UCSD-AML1 (cell line): Measurements from ENCODE around the gene BMPR1B.

Experiments
- DNase-seq: peaks from one replicate; lab custom pipeline; 2025; ENCODE audit not compliant: unreplicated experiment; lab: John Stamatoyannopoulos, UW

Gene BMPR1B

DNA sequence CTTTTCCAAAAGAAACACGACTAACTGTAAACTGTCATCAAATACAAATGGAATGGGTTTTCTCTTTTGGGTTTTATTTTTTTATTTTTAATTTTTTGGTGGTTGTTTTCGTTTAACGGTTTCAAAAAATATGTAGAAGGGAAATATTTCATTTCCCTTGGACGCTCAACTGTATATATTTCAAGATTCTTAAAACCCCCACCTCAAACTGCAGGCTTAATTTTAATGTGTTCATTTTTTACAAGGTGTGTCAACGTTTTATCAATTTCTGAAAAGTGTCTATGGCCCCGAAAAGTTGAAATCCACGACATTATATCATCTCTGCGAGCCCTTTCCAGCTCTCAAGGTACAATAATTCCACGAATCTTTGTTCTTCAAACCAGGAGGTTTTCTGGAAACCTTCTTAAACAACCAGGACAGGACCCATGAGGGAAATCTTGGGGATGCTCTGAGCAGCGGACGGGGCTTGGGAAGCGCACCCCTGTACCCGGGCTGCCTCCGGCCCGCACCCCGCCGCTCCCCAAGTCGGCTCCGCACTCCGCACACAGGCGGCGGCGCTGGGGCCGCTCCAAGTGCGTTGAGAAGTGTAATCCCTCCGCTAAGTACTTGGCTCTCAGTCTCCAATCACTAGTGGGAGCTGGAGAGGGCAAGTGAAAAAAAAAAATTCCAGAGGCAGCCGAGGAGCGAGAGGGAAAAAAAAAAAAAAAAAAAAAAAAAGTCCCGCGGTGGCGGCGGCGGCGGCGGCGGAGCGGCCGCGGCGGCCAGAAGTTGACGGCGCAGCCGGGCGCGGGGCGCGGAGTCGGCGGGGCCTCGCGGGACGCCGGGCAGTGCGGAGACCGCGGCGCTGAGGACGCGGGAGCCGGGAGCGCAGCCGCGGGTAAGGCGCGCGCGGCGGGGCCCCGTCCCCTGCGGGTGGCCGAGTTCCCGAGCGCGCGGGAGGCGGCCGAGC, at the start of gene BMPR1B:
Gene BMPR1B (plus strand): TSS at position 764 of the 949 bp plus-strand sequence. CDS start 346,470 bp downstream, outside the sequence.
- DNase-seq: no peak

DNA sequence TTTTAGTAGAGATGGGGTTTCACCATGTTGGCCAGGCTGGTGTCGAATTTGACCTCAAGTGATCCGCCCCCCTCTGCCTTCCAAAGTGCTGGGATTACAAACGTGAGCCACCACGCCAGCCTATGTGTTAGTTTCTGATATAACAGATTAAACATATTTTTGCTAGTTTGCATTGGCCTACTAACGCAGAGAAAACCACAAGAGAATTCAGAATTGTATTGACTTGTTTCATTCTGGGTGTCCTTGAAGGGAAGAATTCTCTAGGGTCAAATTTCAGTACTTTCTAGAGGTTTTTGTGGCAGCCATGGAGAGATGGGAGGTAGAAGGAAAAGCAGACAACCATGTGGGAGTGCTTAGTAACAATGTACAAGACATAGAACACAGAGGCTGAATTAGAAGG, 46.1 kb upstream of the BMPR1B start:
- DNase-seq: no peak

DNA sequence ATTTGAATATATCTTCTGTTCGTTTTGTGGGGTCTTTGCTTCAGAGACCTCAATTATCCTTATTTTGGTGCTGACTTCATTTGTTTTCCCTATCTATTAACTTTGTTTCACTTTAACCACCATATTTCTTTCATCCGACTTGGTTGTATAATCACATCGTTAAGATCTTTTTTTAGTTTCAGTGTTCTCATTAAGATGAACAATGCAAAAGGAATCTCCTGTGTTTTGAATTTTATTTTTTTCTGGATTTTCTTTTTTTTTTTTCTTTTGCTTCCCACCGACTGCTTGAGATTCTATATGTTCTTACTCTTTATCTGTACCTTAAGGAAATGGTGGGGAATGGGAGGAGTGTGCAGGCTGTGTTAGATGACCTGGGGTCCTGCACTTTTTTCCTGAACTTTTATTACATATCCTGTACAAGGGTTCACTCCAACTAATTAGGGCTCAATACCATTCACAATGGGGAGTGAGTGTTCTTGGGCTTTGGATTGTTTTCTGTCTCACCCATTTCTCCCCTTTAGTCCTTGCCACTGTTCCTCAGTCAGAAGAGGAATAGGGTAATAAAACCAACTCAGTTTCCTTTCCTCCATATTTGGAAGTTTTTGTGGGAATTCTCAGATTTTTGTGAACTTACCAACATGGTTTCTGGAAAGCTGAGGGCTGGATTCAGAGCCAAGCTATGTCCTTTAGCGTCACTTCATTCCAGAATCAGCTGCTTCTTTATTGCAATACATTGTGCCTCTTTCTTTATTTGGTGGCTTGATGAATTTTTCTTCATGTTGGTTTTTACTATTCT, 43.2 kb upstream of the BMPR1B start:
- no peak for DNase-seq

DNA sequence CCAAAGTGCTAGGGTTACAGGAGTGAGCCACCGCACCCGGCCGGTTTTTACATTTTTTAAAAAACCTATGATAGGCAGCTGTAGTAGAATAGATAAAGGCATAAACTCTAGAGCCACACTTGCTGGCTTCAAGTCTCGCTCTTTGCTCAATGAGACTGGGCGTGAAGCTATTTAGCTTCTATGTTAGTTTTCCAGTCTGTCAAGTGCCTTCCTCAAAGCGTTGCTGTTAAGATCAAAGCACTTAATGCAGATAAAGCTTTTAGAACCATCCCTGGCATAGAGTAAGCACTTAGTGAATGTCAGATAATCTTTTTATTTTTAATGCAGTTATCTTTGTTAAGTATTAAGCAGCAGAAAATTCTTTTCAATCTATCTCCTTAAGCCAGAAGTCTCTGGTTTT, 42.0 kb upstream of the BMPR1B start:
- no peak for DNase-seq

DNA sequence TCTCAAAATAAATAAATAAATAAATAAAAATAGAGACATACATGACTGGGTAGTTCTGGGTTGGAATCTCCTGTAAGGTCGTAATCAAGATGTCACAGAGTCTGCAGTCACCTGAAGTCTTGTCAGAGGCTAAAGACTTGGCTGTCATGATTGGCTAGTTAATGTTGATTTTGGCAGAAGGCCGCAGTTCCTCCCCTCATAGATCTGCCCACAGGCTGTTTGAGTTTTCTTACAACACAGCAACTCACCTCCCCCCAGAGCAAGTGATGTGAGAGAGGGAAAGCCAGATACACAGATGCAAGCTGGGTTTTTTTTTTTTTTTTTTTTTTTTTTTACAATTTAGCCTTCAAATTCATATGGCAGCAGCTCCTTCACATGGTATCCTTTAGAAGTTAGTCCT, 36.4 kb upstream of the BMPR1B start:
- no peak for DNase-seq

DNA sequence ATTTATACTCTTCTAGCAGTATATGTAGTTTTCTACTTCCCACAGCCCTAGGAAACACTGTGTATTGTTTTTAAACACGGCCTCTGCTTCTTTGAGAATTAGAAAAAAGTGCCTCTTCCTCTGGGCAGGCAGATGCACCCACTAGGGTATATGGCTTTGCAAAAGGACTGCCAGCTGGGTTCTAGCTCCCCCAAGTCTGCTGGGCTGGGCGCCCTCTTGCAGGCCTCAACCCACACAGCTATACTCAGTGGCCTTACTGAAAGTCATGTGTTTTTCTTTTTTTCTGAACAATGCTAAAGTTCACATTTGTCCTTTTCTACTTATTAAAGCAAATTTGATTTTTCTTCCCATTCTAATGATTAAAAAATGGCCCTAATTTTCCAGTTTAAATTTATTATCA, 35.5 kb upstream of the BMPR1B start:
- no peak for DNase-seq

DNA sequence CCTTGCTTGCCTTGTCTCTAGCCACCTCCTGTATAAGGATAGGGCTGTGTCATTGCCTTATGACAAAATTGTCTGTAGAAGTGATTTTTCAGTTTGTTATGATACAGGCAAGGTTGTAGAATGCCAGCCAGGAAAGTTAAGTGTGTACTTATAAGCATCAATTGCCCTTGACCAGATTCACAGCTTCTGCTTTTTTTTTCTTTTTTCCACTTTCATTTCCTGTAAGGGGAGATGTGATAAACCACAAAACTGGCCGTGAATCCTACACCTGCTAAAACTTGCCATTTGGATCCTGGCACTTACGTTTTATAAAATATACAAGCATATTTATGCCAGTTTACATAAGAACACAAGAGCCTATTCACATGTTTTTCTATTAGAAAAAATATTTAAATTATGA, 35.0 kb upstream of the BMPR1B start:
- no peak for DNase-seq

DNA sequence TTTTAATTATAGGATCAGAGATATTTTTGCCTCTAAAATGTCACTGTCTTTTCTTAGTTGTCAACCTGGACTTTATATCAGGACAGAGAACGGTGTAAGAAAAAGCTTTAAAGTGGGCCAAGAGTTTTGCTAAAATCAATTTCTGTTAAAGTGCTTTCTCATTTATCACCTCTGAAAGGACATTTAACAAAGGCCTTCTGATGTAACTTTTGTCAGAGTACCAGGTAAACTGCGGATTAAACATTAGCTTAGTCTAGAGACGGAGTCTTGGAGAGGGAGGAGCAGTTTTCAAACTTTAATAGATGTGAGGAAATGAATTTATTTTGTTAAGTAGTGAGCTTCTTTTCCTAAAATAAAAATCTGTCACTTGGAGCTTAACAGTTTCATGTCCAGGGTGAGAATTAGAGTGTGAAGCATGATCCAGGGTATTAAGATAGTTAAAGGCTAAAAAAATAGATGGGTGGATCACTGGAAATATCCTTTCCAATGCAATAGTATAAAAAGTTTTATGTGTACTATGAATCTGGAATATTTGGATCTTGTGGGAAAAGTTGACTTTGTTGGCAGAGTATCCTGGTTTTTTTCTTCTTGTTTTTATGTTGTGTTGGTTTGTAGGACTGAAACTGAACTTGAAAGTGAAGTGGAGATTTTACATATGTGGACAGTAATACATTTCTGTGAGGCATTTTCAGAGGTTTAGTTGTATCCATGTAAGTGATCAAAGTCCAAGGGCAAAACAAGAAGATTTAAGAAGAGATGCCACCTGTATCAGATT, 33.6 kb upstream of the BMPR1B start:
- DNase-seq: no peak

DNA sequence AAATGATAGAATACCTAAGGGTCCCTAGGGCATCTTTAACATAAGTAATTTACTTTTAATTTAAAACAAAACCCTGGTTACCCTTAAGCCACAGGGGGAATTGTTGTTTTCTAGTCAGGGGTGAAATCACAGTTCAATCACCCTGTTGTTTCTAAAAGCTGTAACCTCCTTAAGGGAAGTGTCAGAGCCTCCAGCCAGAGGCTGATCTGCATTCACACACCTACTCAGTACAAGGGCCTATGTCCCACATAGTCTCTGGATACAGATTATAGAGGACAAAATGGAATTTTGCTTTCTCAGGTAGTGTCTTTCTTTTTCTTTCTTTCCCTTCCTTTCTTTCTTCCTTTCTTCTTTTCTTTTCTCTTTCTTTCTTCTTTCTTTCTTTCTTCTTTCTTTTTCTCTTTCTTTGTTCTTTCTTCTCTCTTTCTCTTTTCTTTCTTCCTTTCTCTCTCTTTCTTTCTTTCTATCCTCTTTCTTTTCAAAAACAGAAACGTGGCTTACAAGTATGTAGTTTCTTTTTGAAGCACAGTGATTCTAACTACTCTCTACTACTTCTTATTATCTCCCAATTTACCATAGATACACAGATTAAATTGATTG, 31.1 kb upstream of the BMPR1B start:
- DNase-seq: no peak

DNA sequence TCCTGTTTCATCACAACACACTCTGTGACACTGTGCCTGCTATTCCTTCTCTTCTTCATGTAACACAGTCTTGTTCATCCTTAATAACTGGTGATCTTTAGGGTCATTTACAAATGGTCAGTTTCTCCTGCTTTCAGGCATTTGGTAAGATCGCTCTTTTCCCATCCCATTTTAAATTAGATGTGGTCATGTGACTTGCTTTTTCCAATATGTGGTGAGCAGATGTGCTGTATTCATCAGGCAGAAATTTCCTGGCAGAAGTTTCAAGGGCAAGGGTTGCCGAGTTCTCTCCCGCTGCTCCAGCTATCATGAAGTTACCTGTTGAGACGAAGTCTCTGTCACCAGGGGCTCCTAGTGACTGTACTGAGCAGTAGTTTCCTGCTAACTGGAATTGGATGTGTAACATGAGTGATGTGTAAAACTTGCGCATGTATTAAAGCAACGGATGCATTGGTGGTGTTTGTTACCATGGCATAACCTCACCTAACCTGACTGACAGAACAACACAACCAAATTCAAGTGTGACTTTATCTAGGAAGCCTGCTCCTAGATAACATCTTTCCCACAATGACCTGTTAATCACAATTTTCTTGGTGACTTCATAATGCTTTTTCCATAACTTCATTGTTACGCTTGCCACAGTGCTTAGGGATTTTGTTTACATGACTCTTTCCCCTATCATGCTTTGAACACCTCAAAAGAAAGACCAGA, 29.5 kb upstream of the BMPR1B start:
- no peak for DNase-seq

DNA sequence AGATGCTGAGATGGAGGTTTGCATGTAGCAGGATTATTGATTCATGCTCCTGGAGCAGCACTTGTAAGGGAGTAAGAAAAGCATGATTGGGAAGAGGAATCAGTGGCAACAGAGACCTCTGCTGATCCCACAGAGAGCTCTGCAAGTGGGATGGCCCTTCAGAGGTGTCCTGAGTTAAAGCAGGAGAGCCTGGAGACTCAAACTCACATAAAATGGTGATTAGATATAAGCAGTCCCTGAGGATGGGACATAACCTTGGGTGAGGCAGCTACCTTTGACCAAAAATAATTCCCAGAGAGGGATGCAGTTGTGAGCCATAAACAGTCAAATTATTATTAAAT, 25.4 kb upstream of the BMPR1B start:
- DNase-seq: no peak

DNA sequence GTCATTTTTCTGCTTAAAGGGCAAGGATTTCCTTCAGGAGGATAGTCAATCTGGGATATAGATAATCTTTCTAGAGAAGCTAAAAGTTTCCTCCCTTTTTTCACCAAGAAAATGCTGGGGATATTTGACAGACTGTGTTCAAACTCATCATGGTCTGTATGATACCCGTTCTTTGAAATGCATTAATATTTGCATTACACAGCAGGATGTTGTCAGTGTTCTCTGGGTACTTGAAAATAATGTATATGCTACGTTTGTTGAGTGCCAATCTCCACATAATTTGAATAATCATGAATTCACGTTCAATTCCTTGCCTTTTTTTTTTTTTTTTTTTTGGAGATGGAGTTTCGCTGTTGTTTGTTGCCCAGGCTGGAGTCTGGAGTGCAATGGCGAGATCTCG, 18.0 kb upstream of the BMPR1B start:
- no peak for DNase-seq

DNA sequence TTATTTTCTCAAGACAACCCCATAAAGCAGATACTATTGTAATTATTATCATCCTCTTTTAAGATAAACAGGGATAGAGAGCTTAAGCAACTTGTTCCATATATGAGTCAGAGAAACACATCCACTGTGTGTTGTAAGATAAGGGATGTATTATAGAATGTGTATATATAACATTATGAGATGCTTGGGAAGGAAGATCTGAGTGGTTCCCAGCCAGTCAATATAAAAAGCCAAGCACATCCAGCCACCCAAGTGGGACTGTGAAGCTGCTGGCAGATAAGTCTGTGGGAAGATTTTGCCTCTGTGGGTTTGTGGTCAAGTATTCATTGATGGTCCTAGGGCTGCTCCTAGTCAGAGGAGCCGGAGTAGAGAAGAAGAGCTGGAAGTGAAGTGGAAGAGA, 16.5 kb upstream of the BMPR1B start:
- no peak for DNase-seq

DNA sequence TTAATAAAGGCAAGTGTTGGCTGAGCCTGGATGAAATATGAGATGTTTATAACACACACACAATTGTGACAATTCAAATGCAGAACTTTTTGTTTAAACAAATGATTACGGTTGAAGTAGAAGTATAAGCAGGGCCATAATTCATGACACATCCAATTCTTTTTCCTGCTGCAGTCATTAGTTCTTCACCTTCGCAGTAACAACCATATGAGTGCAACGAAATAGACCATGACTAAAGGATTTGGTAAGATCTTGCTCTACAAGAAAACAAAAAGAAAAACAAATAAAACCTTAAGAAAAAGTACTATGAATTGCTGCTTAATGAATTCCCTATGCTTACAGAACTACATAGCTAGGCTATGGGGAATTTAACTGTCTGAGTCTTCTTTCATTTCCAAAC, 13.9 kb upstream of the BMPR1B start:
- no peak for DNase-seq

DNA sequence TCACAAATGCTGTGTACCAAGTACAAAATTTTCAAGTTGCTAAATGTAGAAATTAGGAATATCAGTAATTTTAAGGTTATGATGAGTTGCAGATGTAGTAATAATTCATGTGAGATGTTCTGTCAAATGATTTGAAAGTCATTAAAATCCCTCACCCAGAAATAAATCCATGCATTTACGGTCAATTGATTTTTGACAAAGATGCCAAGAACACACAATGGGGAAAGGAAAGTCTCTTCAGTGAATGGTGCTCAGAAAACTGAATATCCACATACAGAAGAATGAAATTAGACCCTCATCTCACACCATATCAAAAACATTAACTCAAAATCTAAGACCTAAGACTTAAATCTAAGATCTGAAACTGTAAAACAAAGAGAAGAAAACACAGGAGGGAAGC, 12.9 kb upstream of the BMPR1B start:
- DNase-seq: no peak

DNA sequence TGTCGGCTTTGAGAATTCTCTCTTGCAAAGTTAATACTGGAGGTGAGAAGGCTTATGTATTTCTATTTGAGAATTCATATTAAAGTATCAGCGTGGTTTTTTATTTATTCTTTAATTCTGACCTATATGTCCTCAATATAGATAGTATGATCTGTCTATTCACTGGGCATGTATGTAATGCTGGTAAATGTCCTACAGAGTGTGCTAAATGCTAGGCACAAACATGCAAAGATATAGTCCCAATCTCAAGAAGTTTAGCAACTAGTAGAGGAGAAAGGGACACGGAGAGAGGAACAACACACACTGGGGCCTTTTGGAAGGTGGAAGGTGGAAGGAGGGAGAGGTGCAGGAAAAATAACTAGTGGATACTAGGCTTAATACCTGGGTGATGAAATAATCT, 11.0 kb upstream of the BMPR1B start:
- DNase-seq: no peak

DNA sequence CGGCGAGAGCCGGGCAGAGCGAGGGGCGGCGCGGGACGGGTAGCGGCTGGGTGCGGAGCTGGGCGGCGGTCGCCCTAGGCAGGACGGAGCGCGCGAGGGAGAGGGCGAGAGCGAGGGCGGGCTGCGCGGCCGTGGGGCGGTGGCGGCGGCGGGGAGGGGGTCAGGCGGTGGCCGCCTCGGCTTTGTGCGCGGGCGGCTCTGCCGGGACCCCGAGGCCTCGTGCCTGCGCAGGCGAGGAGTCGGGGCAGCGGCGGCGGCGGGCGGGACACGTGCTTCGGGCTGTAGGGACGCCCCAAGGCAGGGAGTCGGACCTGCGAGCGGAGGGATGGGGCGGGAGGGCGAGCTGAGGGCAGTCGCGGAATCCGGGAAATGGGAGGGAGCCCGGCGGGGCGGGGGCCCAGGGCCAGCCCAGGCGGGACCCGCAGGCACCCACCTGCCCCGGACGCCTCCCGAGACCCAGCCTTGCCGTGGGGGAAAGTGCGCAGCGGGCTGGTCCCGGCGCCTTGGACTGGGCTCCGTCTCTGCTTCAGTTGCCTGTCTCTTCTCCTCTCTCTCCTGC, 465 bp downstream of the BMPR1B start:
- DNase-seq: no peak

DNA sequence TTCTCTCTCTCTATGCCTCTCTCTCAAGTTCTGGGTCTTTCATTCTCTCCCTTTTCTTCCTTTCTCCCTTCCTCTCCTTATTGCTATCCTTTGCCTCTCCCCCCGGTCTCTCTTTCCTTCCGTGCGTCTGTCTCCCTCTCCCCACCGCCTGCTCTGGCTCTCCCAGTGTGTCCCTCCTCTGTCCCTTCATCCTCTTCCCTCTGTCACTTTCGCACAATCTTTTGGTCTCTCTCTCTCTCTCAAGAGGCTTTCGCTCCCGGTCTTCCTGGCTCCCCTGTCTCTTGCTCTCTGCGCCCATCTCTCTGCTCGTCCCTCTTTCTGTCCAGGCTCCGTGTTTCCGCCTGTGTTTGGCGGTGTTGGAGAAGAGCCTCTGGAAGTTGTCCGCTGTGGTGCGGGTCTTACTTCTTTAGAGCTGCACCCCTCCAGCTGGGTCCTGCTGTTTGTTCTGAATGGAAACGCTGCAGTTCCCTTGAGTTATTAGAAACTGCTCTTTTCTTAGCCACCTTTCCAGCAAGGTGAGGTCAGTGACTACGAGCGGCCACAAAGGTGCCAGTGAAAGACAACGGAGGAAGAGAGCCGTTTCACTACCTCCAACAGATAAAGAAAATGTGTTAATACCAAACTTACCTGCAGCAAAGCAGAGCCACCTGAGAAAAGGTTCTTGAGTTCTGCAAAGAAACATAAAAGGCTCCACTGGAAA, 1.1 kb downstream of the BMPR1B start:
- no peak for DNase-seq

DNA sequence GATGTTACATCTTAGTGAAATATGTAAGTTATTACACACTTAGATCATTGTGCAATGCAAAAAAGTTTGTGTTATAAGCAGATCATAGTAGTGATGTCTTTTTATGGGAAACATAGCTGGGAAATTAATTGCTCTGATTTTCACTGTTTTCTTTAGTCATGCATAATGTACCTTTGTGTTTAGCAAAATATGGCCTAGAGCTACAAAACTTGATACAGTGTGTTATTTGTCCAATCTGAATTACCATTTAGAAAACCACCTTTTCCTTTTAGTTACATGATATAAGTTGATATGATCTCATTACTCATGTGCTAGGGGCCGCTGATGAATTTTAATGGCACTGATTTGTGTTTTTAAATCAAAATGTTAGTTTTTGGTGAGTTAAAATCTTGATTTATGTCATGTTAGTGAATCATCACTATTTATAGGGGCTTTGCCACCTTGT, 2.0 kb downstream of the BMPR1B start:
- no peak for DNase-seq

DNA sequence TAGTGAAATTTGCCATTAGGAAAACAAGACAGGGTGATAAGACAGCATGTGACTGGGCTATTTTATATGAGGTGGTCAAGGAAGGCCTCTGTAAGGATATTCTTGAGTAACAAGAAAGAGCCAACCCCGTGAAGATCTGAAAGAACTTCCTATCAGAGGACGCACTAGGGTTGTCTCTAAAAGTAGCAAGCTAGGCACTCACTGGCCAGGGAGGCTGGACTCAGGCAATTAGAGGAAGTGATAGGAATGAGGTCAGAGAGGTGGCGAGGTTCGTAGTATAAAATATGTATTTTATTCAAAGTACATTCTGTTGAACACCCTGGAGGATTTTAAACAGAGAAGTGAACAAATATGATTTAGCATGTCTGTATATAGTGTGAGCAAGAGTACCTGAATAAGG, 4.6 kb downstream of the BMPR1B start:
- DNase-seq: no peak
